Kidney (tissue), 14 donors: ENCODE results near the gene TTLL7. TPM values are rescaled to one million over a fixed set of nuclear protein-coding genes. Genes with fewer than 3 reads are reported as not detected.

Experiments
- DNase-seq, 5 donors: peaks; one replicate each; pipeline ENCODE4 v3.0.0-alpha.2; 2013 to 2020
- FAIRE-seq: peaks from 2 replicates; lab custom pipeline; 2012; peaks lifted over from hg19 to GRCh38; lab: Jason Lieb, UNC
- H3K27ac ChIP-seq, 2 donors: one replicate each; pipeline ENCODE4 v1.7.0; 2013; ENCODE audit warnings: low read depth in 2 of 2, low read length in 2 of 2, inconsistent platforms in 1 of 2
- H3K27me3 ChIP-seq: one replicate; pipeline ENCODE4 v1.7.1; 2013; ENCODE audit warnings: low read length, inconsistent platforms; ENCODE audit not compliant: control insufficient read depth, insufficient read depth
- H3K36me3 ChIP-seq, 3 donors: one replicate each; pipeline versions ENCODE4 v1.7.0 to v1.7.1; 2013; ENCODE audit warnings: low read length in 3 of 3, control low read depth in 1 of 3, inconsistent platforms in 1 of 3; ENCODE audit not compliant: insufficient read depth in 3 of 3, control insufficient read depth in 2 of 3
- H3K4me1 ChIP-seq, 3 donors: one replicate each; pipeline versions ENCODE4 v1.7.0 to v1.7.1; 2013; ENCODE audit warnings: low read length in 3 of 3, inconsistent platforms in 1 of 3, low read depth in 1 of 3; ENCODE audit not compliant: control insufficient read depth in 2 of 3, insufficient read depth in 2 of 3
- H3K4me3 ChIP-seq, 3 donors: one replicate each; pipeline versions ENCODE4 v1.7.0 to v1.8.1; 2013; ENCODE audit warnings: low read length in 3 of 3, control low read depth in 1 of 3, inconsistent platforms in 1 of 3
- H3K9ac ChIP-seq, 3 donors: one replicate each; pipeline versions ENCODE4 v1.7.0 to v1.7.1; 2013; ENCODE audit warnings: low read length in 3 of 3, control low read depth in 1 of 3, inconsistent platforms in 1 of 3
- H3K9me3 ChIP-seq, 3 donors: one replicate each; pipeline versions ENCODE4 v1.7.0 to v1.7.1; 2013; ENCODE audit warnings: low read length in 3 of 3, control low read depth in 1 of 3, inconsistent platforms in 1 of 3; ENCODE audit not compliant: control insufficient read depth in 2 of 3, insufficient read depth in 1 of 3
- intact Hi-C: fragments of 100-400 bp; cut with DNase I; formaldehyde crosslinking; loops from one replicate; pipeline ENCODE4 v1.11.1; 2022
- polyA plus RNA-seq: library from polyadenylated mRNA; stranded (reverse); fragments of 350-450 nt; fragmentation: Illumina TruSeq; extraction: RNeasy Lipid Tissue Mini Kit (QIAGEN cat#74804); gene quantifications from one replicate; pipeline ENCODE4 v1.2.3, GENCODE V29; 2014; ENCODE audit warnings: low read depth, low replicate concordance; ENCODE audit not compliant: insufficient read depth
- total RNA-seq: library from RNA; stranded (reverse); fragmentation: NEBNext Ultra II Directional; extraction: Animal tissue kit (Norgen Biotek cat#: 25700); gene quantifications from one replicate; pipeline ENCODE4 v1.2.1, GENCODE V29; 2021
- TF ChIP-seq, protein P1 (sequence below): IDR thresholded peaks from 3 replicates; pipeline ENCODE4 v1.5.1; 2012; ENCODE audit warnings: mild to moderate bottlenecking, moderate library complexity, borderline replicate concordance; ENCODE audit not compliant: insufficient read depth; ENCODE audit errors: extremely low read depth
- donor health status: control.
- donor health status: control.
- donor health status: control.
- donor health status: control.
- donor health status: control.
- donor health status: DM: yes; HTN: yes; CAD: no.
- donor health status: Normal renal cell carcinoma (clear cell type).

TTLL7 gene
- total and polyA plus RNA-seq, 2 donors from 2014 or later = 2.3 to 7.0 TPM

DNA sequence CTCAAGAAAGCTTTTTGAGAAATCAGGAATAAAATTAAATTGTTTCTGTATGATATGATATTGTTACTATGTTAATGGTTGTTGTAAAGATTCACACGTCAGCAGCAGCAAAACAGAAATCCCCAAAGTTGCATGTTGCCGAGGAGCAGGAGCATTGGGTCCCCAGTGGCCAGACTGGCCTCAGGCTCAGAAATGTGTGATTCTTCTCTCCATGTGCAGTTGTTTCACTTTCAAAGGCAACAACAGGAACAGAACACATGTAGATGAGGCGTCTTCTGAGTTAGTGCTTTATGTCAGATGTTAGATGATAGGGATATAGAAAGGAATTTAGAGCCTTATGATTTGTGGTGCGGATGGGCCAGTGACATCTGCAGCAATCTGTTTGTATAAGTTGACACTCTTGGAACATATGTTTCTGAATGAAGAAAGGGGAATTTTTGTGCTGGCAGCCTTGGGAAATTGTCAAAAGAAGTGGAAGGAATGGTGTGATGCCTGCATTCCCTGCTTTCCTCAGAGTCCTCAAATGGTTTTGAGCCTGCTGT, 2.1 kb upstream of the TTLL7 start:
- TF ChIP-seq, protein P1, sequence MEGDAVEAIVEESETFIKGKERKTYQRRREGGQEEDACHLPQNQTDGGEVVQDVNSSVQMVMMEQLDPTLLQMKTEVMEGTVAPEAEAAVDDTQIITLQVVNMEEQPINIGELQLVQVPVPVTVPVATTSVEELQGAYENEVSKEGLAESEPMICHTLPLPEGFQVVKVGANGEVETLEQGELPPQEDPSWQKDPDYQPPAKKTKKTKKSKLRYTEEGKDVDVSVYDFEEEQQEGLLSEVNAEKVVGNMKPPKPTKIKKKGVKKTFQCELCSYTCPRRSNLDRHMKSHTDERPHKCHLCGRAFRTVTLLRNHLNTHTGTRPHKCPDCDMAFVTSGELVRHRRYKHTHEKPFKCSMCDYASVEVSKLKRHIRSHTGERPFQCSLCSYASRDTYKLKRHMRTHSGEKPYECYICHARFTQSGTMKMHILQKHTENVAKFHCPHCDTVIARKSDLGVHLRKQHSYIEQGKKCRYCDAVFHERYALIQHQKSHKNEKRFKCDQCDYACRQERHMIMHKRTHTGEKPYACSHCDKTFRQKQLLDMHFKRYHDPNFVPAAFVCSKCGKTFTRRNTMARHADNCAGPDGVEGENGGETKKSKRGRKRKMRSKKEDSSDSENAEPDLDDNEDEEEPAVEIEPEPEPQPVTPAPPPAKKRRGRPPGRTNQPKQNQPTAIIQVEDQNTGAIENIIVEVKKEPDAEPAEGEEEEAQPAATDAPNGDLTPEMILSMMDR = no peak
- H3K4me1 ChIP-seq = no peaks in the 10 kb centered on the region
- H3K27ac ChIP-seq = no peak overlapping the region
- H3K27me3 ChIP-seq = peaks cover 5% of the 10 kb centered on the region
- DNase-seq (no peak), FAIRE-seq (no peak)
- H3K4me3 ChIP-seq = no peak overlapping the region
- H3K36me3 ChIP-seq = no peaks in the 10 kb centered on the region
- no peaks in the 10 kb centered on the region for H3K9me3 ChIP-seq
- H3K9ac ChIP-seq = no peak overlapping the region
- intact Hi-C loops = no loop called here

DNA sequence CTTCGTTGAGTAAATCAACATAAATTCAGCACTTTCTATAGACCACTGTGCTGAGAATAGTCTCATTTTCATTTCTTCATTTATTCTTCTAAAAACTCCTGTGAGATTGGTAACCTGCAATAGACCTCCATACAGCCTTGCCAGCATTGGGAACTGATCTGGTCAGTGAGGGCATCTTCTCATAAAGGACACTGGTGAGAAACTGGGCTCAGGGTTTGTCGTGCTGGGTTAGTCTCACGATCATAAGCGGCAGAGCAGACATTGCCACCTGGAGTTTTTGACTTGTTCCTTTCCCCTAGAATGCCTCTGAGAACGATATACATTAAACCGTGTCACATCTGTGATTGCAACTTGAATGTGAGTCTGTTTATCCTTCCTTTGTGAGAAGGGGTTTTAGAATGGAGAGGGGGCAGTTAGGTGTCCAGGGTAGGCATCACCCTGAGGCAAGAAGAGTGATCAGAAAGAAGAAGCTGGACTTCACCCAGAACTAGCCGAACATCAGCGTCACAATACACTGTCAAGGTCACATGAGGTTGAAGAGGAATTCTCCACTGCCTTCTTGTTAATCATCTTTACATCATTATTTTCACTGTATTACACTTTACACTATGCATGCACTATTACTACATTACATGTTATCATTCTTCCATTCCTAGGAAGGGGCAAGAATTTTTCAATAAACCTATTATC, 1.4 kb upstream of the TTLL7 start:
- DNase-seq = no peak
- Histone ChIP-seq H3K36me3 (no peaks in the 10 kb centered on the region), H3K27ac (no peak overlapping the region), H3K27me3 (peaks cover 5% of the 10 kb centered on the region), H3K9ac (no peak overlapping the region), H3K4me1 (no peaks in the 10 kb centered on the region), H3K4me3 (no peak overlapping the region), H3K9me3 (no peaks in the 10 kb centered on the region)
- intact Hi-C loops = no loop called here
- TF ChIP-seq, protein P1 = no peak
- FAIRE-seq = no peak

GRCh38 chr1:83999316-83999819, 436 bp upstream of the TTLL7 start:
- H3K9me3 ChIP-seq = no peaks in the 10 kb centered on the region
- H3K27me3 ChIP-seq = peaks cover 5% of the 10 kb centered on the region
- TF ChIP-seq, protein P1 = no peak
- H3K4me3 ChIP-seq = peak overlapping the region; percentile 57 to 68 (median 60)
- H3K27ac ChIP-seq = no peak overlapping the region
- H3K36me3 ChIP-seq = no peaks in the 10 kb centered on the region
- H3K9ac ChIP-seq = no peak overlapping the region
- intact Hi-C loops = no loop called here
- DNase-seq (peak in 3 of 5 donors; percentile 84 to 90 (median 85)), FAIRE-seq (no peak)
- H3K4me1 ChIP-seq = no peaks in the 10 kb centered on the region
